GM21381 (cell line): Measurements from ENCODE around the gene PRG2.
A peak's percentile ranks its signal among the peaks of the same experiment; 100 is the strongest.
"Not testable (repeated sequence)": the region's sequence is repeated elsewhere in the genome, so short reads cannot be mapped to it uniquely, and the experiment has no call there.

Experiments used
- ATAC-seq: cut with Tn5 transposase; IDR thresholded peaks from one replicate; pipeline ENCODE4 v1.9.1; 2021; ENCODE audit warnings: mild to moderate bottlenecking, moderate library complexity; ENCODE audit not compliant: unreplicated experiment

Gene PRG2

DNA sequence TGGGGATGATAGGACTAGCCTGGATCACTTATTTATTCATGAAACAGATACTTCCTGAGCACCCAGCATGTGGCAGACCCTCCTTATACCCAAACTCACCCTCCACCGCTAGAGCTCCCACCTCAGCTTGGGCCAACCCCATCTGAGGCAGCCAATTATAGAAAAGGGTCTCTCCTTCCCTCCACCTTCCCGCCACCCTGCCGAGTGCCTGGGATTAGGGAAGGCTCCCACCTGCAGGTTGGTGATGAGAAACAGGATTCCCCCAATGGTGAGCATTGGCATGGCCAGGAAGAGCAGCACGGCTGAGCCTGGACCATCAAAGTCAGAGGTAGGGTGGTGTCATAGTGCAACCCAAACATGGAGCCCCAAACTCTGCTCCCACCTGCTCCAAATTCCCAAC lies 30.6 kb upstream of the PRG2 start:
- ATAC-seq: no peak

DNA sequence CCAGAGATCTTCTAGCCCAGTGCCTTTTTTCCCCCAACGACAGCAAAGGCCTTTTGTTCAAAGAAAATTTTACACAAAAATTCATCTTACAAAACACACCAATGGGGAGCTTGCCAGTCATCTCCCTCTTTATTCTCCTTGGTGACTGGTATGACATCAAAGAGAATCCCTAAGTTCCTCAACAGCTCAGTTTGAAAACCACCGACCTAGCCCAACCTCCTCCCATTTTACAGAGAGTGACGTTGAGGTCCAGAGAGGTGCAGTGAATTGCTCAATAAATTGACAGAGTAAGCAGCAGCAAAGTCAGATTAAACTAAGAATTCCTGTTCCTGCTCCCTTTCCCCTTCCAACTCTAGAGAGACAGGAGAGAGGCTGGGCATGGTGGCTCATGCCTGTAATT lies 28.7 kb upstream of the PRG2 start:
- ATAC-seq: no peak

DNA sequence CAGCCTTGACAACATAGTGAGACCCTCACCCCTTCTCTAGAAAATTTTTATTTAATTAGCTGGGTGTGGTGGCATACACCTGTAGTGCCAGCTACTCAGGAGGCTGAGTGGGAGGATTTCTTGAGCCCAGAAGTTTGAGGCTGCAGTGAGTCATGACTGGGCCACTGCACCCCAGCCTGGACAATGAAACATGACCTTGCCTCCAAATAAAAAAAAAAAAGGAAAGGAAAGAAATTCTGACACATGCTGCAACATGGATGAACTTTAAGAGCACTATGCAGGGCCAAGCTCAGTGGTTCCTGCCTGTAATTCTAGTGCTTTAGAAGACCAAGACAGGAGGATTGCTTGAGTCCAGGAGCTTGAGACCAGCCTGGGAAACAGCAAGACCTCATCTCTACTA lies 27.7 kb upstream of the PRG2 start:
- no peak for ATAC-seq

DNA sequence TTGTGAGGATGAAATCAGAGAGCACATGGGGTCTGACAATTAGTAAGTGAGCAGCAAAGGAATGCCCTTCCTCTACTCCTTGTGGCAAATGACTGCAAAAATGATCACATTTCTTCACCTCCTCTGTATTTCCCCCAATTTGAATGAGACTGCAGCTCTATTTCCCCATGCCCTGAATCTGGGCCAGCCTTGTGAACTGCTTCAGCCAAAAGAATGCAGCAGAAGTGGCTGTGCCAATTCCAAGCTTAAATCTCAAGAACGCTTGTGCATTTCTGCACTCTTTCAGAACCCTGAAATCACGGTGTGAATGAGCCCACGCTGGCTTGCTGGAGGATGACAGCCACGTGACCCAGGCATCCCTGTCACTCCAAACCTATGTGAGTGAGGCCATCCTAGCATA lies 26.6 kb upstream of the PRG2 start:
- no peak for ATAC-seq

DNA sequence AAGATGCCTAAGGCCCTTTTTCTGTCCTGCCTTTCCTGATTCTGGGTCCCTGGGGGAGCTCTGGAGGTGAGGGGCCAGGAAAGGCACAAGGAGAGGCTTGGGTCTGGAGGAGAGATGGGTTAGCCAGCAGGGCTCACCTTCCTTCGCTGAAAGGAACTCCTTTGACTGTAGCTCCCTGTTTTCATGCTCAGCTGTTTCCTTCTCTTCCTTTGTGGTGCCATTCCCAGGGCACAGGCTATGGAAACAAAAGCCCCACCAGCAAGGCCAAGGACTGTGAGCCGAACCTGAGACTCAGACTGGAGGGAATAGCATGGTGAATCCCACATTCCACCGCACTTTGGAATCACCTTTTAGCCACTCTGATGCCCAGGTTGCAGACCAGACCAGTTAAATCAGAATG lies 26.0 kb upstream of the PRG2 start:
- no peak for ATAC-seq

DNA sequence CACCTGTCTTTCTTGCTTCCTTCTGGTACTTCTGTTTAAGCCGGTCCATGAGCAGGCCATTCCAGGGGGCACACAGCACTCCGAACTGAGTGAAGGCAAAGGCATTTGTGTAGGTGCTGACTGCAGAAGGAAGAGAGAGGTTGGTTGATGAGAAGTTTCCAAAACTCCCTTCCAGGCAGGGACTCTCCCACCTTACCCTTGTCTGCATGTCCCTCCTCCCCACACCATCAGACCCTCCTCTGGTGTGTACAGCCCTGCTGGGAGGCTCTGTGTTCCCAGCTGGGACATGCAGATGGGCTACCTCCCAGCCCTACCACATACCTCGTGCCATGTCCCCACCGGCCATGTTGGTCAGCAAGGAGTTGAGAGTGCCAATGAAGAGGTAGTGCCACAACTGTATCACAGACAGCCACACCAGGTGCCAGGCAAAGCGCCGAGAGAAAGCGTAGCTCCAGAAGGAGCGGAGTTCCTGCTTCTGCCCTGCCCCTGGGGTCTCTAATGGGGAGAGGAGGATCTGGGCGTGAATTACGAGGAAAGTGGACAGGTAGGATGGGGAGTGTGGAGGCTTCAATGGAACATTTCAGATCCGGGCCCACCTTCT lies 24.3 kb upstream of the PRG2 start:
- no peak for ATAC-seq

DNA sequence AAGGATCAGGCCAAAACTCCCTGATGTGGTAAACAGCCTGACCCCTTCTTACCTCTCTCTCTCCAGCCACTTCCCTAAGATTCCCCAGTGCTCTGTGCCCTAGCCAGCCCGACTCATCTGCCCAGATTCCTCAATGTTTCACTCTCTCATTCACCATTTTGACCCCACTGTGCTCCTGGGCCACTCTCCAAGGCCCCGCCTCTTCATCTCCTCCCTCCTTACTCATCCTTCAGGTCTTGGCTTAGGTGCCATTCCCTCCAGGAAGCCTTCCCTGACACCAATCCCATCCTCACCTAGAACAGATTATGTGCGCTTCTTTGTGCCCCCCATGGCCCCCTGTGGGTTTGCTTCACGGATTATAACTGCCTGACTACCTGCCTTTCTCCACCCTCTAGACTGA lies 23.2 kb upstream of the PRG2 start:
- no peak for ATAC-seq

DNA sequence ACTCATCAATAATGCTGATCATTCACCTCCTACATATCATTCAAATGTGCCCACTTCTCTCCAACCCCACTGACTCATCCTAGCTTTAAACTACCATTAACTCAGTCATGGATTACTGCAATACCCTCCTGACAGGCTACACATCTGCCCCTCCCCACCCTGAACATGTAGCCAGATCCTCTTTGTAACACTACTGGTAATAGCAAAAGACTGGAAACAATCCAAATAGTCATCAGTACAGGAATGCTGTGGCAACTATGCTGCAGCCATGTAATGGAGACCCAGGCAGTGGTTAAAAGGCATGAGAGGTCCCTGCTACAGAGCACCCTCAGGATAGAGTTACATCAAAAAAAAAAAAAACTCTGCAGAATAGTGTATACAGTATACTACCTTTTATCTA lies 19.8 kb upstream of the PRG2 start:
- no peak for ATAC-seq

DNA sequence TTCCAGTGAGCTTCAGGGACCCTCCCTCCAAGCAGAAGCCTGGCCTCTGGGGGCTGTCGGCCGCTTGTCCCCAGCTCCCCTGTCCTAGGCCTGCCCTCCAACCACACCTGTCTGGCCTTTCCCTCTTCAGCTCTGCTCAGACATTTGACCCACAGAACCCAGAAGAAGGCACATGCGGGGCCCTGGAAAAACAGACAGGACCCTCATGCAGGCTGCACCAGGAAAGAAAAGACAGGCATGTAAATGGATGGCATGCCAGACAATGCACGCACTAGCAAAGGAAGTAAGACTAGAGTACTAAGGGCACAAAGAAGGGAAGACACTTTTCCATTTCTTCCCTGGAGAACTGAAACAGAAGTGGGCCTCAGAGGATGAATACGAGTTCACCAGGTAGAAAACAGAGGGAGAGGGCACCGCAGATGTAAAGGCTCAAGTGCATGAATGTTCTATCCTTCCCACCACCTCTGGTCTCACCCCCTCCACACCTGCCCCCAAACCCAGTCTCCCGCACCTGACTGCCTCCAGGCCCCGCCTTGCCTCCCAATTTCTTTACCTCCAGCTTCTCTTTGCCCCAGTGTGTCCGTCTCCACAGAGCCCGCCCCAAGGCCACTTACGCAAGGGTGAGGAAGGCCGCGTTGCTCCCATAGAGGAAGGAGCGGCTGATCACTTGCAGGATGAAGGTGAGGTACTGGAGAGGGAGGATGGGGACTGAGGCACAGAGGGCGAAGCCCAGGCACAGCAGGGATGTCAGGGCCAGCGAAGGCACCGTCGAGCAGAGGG lies 19.1 kb upstream of the PRG2 start:
- ATAC-seq: no peak

DNA sequence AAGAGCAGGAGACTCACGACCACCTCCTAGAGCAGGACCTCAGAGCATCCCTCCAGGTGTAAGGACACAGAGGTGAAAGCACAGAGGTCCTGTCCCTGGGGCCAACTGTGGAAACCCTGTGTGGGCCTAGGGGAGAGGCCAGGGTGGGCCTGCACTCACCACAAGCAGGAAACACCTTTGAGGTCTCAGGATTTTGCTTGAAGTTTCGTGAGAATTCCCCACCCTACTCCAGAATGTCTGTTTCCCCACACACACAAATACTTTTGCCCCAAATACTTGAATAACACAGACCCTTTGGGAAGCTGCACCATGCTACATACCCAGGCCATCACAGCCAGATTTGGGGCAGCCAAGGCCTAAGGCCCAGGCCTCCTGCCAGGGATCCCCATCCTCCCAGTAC lies 18.3 kb upstream of the PRG2 start:
- no peak for ATAC-seq

DNA sequence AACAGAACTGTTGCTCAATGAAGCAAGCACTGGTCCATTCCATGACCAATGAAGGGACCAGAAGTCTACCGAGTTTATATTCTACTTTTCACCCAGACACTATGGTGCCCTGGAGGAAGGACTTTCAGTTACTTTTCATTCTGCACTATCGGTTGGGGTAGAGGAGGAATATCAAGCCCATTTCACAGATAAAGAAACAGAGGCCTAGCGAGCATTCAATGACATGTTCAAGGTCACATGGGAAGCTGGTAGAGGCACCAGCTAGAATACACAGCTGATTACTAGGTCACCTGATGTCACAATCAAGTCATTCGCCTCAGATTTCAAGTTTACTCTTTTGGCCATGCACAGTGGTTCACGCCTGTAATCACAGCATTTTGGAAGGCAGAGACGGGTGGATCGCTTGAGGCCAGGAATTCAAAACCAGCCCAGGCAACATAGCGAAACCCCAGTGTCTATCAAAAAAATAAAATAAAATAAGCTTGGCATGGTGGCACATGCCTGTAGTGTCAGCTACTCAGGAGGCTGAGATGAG lies 17.6 kb upstream of the PRG2 start:
- no peak for ATAC-seq

DNA sequence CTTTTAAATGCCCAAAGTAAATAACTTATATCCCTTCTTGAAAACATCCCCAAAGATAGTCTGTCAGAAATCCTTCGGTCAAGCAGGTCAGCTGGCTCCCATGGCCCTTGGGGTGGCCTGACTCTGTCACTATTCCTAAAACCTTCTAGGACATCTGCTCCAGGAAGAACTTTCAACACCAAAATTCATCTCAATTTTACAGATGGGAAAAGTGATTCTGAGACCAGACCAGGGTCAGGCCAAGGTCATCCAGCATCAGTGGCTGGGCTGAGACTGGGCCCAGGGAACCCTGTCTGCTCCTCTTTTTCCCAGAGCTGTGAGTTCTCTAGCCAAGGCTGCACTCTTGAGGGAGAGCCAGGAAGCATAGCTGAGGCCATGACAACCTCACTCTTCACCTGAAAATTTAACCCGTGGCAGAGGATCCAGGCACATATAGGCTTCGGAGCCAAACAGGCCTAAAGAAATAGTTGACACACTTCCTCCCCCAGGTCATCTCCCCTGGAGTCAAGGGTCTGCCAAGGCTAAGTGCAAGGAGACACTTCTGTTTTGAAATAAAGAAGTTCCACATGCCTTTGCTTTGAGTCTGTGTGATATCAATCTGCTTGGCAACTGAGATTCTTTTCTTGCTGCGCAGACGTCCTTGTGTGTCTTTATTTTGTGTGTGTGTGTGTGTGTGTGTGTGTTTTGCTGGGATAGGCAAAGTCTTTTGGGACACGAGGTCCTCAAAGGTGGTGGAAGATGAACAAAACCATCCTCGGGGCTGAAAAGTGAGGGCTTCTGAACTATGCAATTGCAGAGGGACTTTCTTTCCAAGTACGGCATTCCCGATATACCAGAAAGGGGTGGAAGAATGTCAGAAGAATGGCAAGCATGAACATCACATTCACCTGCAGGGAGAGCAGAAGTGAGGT lies 16.8 kb upstream of the PRG2 start:
- no peak for ATAC-seq

DNA sequence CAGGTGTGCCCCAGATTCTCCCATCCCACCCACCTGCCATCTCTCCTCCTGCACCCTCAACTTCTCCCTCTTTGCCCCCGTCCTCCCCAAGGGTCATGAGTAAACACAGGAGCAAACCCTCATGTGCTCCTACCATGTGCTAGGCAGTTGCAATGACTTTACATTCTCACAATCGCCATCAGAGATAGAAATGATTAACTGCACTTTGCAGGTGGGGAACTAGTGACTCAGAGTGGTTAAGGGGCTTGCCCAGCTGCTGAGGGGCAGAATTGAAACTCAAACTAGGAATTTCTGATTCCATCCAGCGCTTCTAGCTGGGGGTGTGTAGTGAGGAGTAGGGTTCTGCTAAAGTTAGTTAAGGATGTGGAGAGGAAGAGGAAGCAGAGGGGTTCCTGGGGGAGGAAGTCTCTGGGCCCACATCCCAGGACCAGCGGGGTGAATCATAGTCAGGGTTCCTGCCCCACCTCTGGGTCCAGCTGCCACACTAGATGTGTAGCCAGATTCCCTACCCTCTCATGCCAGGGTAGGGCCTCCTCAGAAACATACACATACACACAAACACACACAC lies 16.0 kb upstream of the PRG2 start:
- ATAC-seq: peak; percentile 82

DNA sequence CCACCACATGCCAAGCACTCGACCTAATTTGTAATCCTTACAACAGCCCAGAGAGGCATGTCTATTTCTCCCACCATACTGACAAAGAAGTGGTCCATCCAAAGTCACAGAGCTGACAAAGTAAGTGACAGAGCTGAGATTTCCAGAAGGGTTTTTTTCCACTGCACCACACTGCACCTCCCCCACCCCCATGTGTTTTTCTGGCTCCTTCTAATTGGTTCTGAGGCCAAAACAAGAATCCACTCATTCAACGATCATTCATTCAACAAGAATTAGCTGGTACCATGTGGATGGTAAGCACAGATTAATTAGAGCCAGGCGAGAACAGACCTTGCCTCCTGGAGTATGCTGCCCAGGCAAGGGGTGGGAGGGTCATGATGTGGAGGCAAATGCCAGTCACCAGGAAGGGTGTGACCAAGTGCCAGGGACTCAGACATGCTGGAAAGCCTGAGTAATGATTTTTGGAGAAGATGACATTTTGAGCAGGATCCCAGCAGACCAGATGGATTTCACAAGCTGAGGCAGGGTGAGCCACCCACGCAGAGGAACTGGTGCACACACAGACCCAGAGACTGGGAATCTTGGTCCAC lies 14.9 kb upstream of the PRG2 start:
- no peak for ATAC-seq

DNA sequence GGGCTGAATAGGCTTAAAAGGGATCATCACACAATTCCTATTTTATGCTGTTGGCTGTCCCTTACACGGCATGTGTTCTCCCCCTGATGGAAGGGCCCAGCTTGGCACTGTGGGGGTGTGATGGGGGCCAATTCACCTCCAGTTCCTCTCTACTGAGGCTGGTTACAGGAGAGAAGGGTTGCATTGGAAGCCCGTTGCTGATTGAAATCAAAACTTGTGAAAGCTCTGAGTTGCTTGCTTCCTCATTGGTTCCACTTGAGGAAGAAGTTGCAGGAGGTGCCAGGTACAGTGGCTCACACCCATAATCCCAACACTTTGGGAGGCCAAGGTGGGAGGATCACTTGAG lies 13.3 kb upstream of the PRG2 start:
- ATAC-seq: no peak

DNA sequence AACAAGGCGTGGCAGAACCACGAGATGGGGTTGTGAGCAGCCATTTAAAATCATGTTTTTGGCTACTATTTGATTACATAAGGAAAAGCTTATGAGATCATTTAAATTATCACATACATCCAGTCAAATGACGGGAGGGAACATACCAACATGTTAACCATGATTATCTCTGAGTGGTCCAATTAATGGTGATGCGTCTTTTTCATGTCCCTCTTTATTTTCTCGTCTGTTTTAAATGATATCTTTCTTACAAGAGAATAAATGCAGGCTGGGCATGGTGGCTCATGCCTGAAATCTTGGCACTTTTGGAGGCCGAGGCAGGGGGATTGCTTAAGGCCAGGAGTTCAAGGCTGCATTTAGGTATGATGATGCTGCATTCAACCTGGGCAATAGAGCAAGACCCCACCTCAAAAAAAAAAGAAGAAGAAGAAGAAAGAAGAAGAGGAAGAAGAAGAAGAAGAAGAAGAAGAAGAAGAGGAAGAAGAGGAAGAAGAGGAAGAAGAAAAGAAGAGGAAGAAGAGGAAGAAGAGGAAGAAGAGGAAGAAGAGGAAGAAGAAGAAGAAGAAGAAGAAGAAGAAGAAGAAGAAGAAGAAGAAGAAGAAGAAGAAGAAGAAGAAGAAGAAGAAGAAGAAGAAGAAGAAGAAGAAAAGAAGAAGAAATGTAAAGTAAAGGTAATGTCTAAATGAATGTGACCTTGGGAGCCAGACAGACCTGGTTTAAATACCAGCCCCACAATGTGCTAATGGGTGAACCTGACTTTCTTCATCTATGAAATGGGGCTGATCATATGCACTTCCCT lies 12.8 kb upstream of the PRG2 start:
- ATAC-seq: not testable (repeated sequence)

DNA sequence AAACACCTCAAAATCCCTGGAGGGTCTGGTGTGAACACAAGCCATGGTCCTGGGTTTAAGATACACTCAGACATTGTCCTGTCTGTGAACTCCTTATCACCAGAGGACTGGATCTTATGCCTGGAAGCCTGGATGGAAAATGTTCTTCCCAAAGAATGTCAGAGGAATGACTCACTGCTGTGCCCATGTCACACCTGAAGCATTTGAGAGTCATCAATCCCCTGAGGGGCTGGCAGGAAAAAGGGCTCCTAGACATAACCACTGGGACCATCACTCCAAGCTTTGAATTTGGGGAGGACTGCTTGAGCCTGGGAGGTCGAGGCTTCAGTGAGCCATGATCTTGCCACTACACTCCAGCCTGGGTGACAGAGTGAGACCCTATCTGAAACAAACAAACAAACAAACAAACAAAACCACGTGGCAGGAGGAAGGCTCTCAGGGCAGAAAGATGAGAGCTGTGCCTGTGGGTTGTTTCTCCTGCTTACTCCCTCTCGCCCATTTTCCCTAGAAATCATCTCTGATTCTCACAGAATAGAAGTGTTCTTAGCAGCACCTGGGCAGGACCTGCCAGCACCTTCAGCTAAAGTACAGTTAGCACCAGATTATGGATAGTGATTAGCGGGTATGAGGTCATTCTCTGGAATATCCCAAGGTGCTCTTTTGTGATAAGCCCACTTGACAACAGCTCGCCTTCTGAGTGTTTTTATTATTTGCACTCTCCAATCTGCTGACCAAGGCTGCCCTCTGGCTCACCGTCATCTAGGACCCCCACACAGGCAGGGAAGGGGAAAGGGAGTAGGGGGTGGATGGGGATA lies 11.9 kb upstream of the PRG2 start:
- no peak for ATAC-seq

DNA sequence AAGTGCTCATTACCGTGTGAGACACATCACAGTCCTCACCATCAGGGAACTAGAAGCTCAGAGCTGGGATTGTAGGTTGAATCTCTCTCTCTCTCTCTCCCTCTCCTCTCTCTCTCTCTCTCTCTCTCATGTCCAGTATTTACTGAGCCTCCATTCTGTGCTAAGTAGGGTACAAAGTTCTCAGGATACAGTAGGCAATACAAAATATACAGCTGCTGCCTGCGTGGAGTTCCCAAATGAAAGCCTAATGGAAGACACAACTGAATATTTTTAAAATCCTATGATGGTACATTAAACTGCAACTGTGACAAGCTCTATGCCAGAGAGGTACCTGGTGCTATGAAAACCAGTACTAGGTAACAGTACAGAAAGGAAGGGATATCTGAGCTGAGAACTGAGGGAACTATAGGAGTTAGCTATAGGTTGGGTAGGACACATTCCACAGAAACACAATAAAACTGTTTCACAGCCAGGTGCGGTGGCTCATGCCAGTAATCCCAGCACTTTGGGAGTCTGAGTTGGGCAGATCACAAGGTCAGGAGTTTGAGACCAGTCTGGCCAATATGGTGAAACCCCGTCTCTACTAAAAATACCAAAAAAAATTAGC lies 9.6 kb upstream of the PRG2 start:
- no peak for ATAC-seq

DNA sequence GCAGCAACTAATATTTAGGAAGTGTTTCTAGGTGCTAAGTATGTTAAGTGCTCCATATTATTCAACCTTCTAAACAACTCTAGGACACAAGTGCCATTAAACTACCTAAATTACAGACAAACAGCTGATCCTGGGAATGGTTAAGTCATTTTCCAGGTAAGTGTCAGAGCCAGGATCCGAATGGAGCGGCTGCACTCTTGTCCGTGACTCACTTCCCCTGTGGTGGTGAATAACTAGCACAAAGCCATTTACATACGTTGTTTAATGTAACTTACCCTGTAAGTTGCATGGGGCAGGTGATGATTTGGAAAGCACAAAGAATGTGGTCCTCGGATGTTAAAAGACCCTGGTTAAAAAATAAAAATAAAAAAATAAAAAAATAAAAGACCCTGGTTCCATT lies 8.8 kb upstream of the PRG2 start:
- no peak for ATAC-seq
